ENCODE results near the gene RNF183.

Gene RNF183

GRCh38 chr9:113340011-113340699, 37.0 kb upstream of the RNF183 start, which contains the start of gene WDR31:
TSS of gene WDR31 (minus strand) at chr9:113340275. CDS start at chr9:113332022, 8,253 bp downstream.
- no peak for TF ChIP-seq CTCF (IDR thresholded peaks at IDR 0.05; ENCODE audit: insufficient read depth, low read depth, low read length, missing control alignments)
- H3K4me3 ChIP-seq (ENCODE audit: low read depth, low read length), result peak within 1 kb of the TSS; percentile 99
- DNase-seq (ENCODE audit: low read depth), result peak; percentile 92

GRCh38 chr9:113337714-113338113, 34.5 kb upstream of the RNF183 start:
- H3K4me3 ChIP-seq (ENCODE audit: low read depth, low read length), result no peak overlapping the region
- no peak for DNase-seq (ENCODE audit: low read depth)
- TF ChIP-seq CTCF (IDR thresholded peaks at IDR 0.05; ENCODE audit: insufficient read depth, low read depth, low read length, missing control alignments), result no peak

- no peak for TF ChIP-seq CTCF (IDR thresholded peaks at IDR 0.05; ENCODE audit: insufficient read depth, low read depth, low read length, missing control alignments)
- H3K4me3 ChIP-seq (ENCODE audit: low read depth, low read length), result no peak overlapping the region
- no peak for DNase-seq (ENCODE audit: low read depth)
Measured at GRCh38 chr9:113331780-113332179, 28.6 kb upstream of the RNF183 start.

- no peak for TF ChIP-seq CTCF (IDR thresholded peaks at IDR 0.05; ENCODE audit: insufficient read depth, low read depth, low read length, missing control alignments)
- no peak for DNase-seq (ENCODE audit: low read depth)
- H3K4me3 ChIP-seq (ENCODE audit: low read depth, low read length), result no peak overlapping the region
Measured at GRCh38 chr9:113328045-113328782, 25.0 kb upstream of the RNF183 start.

GRCh38 chr9:113326230-113326629, 23.1 kb upstream of the RNF183 start:
- no peak for TF ChIP-seq CTCF (IDR thresholded peaks at IDR 0.05; ENCODE audit: insufficient read depth, low read depth, low read length, missing control alignments)
- DNase-seq (ENCODE audit: low read depth), result no peak
- H3K4me3 ChIP-seq (ENCODE audit: low read depth, low read length), result no peak overlapping the region

GRCh38 chr9:113322671-113323070, 19.5 kb upstream of the RNF183 start:
- no peak for TF ChIP-seq CTCF (IDR thresholded peaks at IDR 0.05; ENCODE audit: insufficient read depth, low read depth, low read length, missing control alignments)
- DNase-seq (ENCODE audit: low read depth), result no peak
- H3K4me3 ChIP-seq (ENCODE audit: low read depth, low read length), result no peak overlapping the region
